IMR-90 (cell line): ENCODE data around the gene PEX5. TPM values are rescaled to one million over a fixed set of nuclear protein-coding genes. Genes with fewer than 3 reads are reported as not detected.

Experiments
- ATAC-seq: fragments of 200-7000 bp; cut with Tn5 transposase; 2 replicates; pipeline ENCODE4 v1.9.1; 2020; ENCODE audit warnings: low read depth, mild to moderate bottlenecking, moderate library complexity
- BruUV-seq: library from RNA; stranded (reverse); fragments of 400-500 nt; replicated peaks from 2 replicates; lab custom pipeline; 2021; lab: Mats Ljungman, UMichigan
- CTCF ChIA-PET: fragments of 300-600 bp; formaldehyde crosslinking; extraction: SDS; loops from one replicate; lab custom pipeline; 2021; ENCODE audit warnings: antibody characterized with exemption; lab: Yijun Ruan, JAX
- POLR2A ChIA-PET: fragments of 300-600 bp; sonication (Branson Sonifier 250); formaldehyde crosslinking; loops from one replicate; lab custom pipeline; 2022; ENCODE audit warnings: antibody characterized with exemption; ENCODE audit not compliant: unreplicated experiment; lab: Charles Lee
- DNase-seq: peaks from one replicate; pipeline ENCODE4 v3.0.0; 2013
- H2AFZ ChIP-seq: replicated peaks from 2 replicates; pipeline ENCODE3; 2013; ENCODE audit warnings: low read length, mild to moderate bottlenecking; ENCODE audit not compliant: poor library complexity
- H2AK5ac ChIP-seq: 2 replicates; pipeline ENCODE4 v1.6.1; 2013; ENCODE audit warnings: low read depth, low read length, inconsistent platforms
- H2AK9ac ChIP-seq: replicated peaks from 2 replicates; pipeline ENCODE3; 2013; ENCODE audit warnings: mild to moderate bottlenecking, low read depth, low read length, moderate library complexity; ENCODE audit not compliant: poor library complexity
- H2BK120ac ChIP-seq: 2 replicates; pipeline ENCODE4 v1.6.1; 2013; ENCODE audit warnings: low read depth, low read length, inconsistent platforms
- H2BK15ac ChIP-seq: 3 replicates; pipeline ENCODE4 v1.6.1; 2013; ENCODE audit warnings: low read depth, low read length, inconsistent platforms
- H2BK20ac ChIP-seq: 2 replicates; pipeline ENCODE4 v1.6.1; 2013; ENCODE audit warnings: low read depth, mild to moderate bottlenecking, inconsistent platforms, low read length, moderate library complexity
- H2BK5ac ChIP-seq: 2 replicates; pipeline ENCODE4 v1.6.1; 2013; ENCODE audit warnings: mild to moderate bottlenecking, low read depth, low read length, inconsistent platforms; ENCODE audit not compliant: poor library complexity, severe bottlenecking
- H3K14ac ChIP-seq: replicated peaks from 2 replicates; pipeline ENCODE4 v1.6.1; 2013; ENCODE audit warnings: low read depth, low read length, inconsistent platforms
- H3K18ac ChIP-seq: 2 replicates; pipeline ENCODE4 v1.6.1; 2013; ENCODE audit warnings: low read depth, low read length, control low read depth
- H3K23ac ChIP-seq: 2 replicates; pipeline ENCODE4 v1.6.1; 2013; ENCODE audit warnings: low read depth, low read length, inconsistent platforms
- H3K27ac ChIP-seq: 2 replicates; pipeline ENCODE4 v1.5.1; 2013; ENCODE audit warnings: mild to moderate bottlenecking, control low read depth, low read length; ENCODE audit not compliant: insufficient read depth
- H3K27me3 ChIP-seq: 2 replicates; pipeline ENCODE4 v1.6.1; 2013; ENCODE audit warnings: low read length; ENCODE audit not compliant: control insufficient read depth, insufficient read depth
- H3K36me3 ChIP-seq: 2 replicates; pipeline ENCODE4 v1.6.1; 2013; ENCODE audit warnings: low read length, mixed read lengths; ENCODE audit not compliant: control insufficient read depth, insufficient read depth
- H3K4ac ChIP-seq: 2 replicates; pipeline ENCODE4 v1.6.1; 2013; ENCODE audit warnings: low read depth, low read length, inconsistent platforms
- H3K4me1 ChIP-seq: 2 replicates; pipeline ENCODE4 v1.6.1; 2013; ENCODE audit warnings: low read length, mixed read lengths; ENCODE audit not compliant: control insufficient read depth, insufficient read depth
- H3K4me2 ChIP-seq: 2 replicates; pipeline ENCODE4 v1.6.1; 2013; ENCODE audit warnings: low read depth, mild to moderate bottlenecking, control low read depth, low read length, moderate library complexity
- H3K4me3 ChIP-seq: 2 replicates; pipeline ENCODE4 v1.5.1; 2013; ENCODE audit warnings: low read depth, mild to moderate bottlenecking, control low read depth, low read length, moderate library complexity; ENCODE audit not compliant: insufficient read depth
- H3K56ac ChIP-seq: 2 replicates; pipeline ENCODE4 v1.6.1; 2013; ENCODE audit warnings: low read length, inconsistent platforms; ENCODE audit not compliant: insufficient read depth; ENCODE audit errors: extremely low read depth
- H3K79me1 ChIP-seq, 2 experiments: 2 replicates each; pipeline ENCODE4 v1.6.1; 2013; ENCODE audit warnings: low read length in 2 of 2, inconsistent platforms in 1 of 2, low read depth in 1 of 2
- H3K9ac ChIP-seq: 2 replicates; pipeline ENCODE4 v1.6.1; 2013; ENCODE audit warnings: low read depth, low read length, control low read depth
- H3K9me1 ChIP-seq: 2 replicates; pipeline ENCODE4 v1.6.1; 2013; ENCODE audit warnings: low read length, inconsistent platforms; ENCODE audit not compliant: insufficient read depth
- H3K9me3 ChIP-seq: 2 replicates; pipeline ENCODE4 v1.6.1; 2013; ENCODE audit warnings: low read length; ENCODE audit not compliant: control insufficient read depth, insufficient read depth
- H4K20me1 ChIP-seq: 2 replicates; pipeline ENCODE4 v1.6.1; 2013; ENCODE audit warnings: low read length, inconsistent platforms; ENCODE audit not compliant: insufficient read depth
- H4K5ac ChIP-seq: 2 replicates; pipeline ENCODE4 v1.6.1; 2013; ENCODE audit warnings: mild to moderate bottlenecking, low read depth, low read length, control low read depth
- H4K8ac ChIP-seq, 2 experiments: 2 replicates each; pipeline ENCODE4 v1.6.1; 2013; ENCODE audit warnings: low read depth in 2 of 2, low read length in 2 of 2, control low read depth in 1 of 2, inconsistent platforms in 1 of 2
- H4K91ac ChIP-seq: 2 replicates; pipeline ENCODE4 v1.6.1; 2013; ENCODE audit warnings: low read depth, low read length, inconsistent platforms; ENCODE audit not compliant: insufficient read depth
- CEBPB ChIP-seq: IDR thresholded peaks from 2 replicates; pipeline ENCODE4 v1.6.1; 2012; ENCODE audit warnings: low read depth, low read length, improper control_type of control experiment
- CHD1 ChIP-seq: IDR thresholded peaks from 2 replicates; pipeline ENCODE4 v1.6.1; 2012; ENCODE audit warnings: low read depth, low read length, improper control_type of control experiment
- FOS ChIP-seq: fragments of 150-350 bp; IDR thresholded peaks from 2 replicates; pipeline ENCODE4 v1.6.1; 2016; ENCODE audit warnings: low read depth, low read length
- MAFK ChIP-seq: IDR thresholded peaks from 2 replicates; pipeline ENCODE4 v1.6.1; 2012; ENCODE audit warnings: low read depth, low read length, improper control_type of control experiment
- MAZ ChIP-seq: IDR thresholded peaks from 2 replicates; pipeline ENCODE4 v1.6.1; 2012; ENCODE audit warnings: low read depth, mild to moderate bottlenecking, low read length, improper control_type of control experiment, moderate library complexity, borderline replicate concordance
- MXI1 ChIP-seq: IDR thresholded peaks from 2 replicates; pipeline ENCODE4 v1.6.1; 2012; ENCODE audit warnings: low read depth, mild to moderate bottlenecking, low read length, moderate library complexity, borderline replicate concordance
- NFE2L2 ChIP-seq: fragments of 150-350 bp; IDR thresholded peaks from 2 replicates; pipeline ENCODE4 v1.6.1; 2016; ENCODE audit warnings: low read depth, mild to moderate bottlenecking, low read length
- POLR2A ChIP-seq: IDR thresholded peaks from 2 replicates; pipeline ENCODE4 v1.6.1; 2012; ENCODE audit warnings: mild to moderate bottlenecking, low read depth, low read length
- RCOR1 ChIP-seq: IDR thresholded peaks from 2 replicates; pipeline ENCODE4 v1.6.1; 2012; ENCODE audit warnings: mild to moderate bottlenecking, low read length, improper control_type of control experiment; ENCODE audit not compliant: insufficient replicate concordance
- RFX5 ChIP-seq: IDR thresholded peaks from 2 replicates; pipeline ENCODE4 v1.8.0; 2012; ENCODE audit warnings: low read depth, mild to moderate bottlenecking, low read length, moderate library complexity
- SMC3 ChIP-seq: fragments of 150-350 bp; IDR thresholded peaks from 2 replicates; pipeline ENCODE4 v1.6.1; 2016; ENCODE audit warnings: low read depth, mild to moderate bottlenecking, antibody characterized with exemption, low read length, moderate library complexity
- WGBS, 2 experiments: methylation state at CpG; one replicate each; pipeline versions ENCODE4 v1.1.5 to v1.1.7; 2013; ENCODE audit warnings: missing lambda C conversion rate in 2 of 2; ENCODE audit not compliant: insufficient read length in 1 of 2; ENCODE audit errors: extremely low coverage in 2 of 2; 5-methylcytosine and 5-hydroxymethylcytosine counted together
- dilution Hi-C: fragments of 300-500 bp; cut with HindIII; formaldehyde crosslinking; loops from one replicate; pipeline ENCODE4 v1.14.3; 2018; ENCODE audit warnings: low sequenced_read_pairs; ENCODE audit not compliant: unreplicated experiment
- in situ Hi-C: fragments of 300-500 bp; cut with MboI; formaldehyde crosslinking; loops from 3 replicates; pipeline ENCODE4 v1.14.3; 2019; ENCODE audit warnings: low sequenced_read_pairs, inconsistent platforms, mixed read lengths
- intact Hi-C: fragments of 100-400 bp; cut with micrococcal nuclease; formaldehyde crosslinking; loops from 2 replicates; pipeline ENCODE4 v1.10.0; 2022
- polyA plus RNA-seq, 3 experiments: library from polyadenylated mRNA; depleted of rRNA; stranded (reverse); fragments of >200 nt; gene quantifications; 2 replicates each; pipeline ENCODE4 v1.2.3, GENCODE V29; 2012; ENCODE audit warnings: low replicate concordance in 1 of 3
- total RNA-seq: library from RNA; depleted of rRNA; stranded (reverse); fragments of >200 nt; gene quantifications from 2 replicates; pipeline ENCODE4 v1.2.3, GENCODE V29; 2012
- TF ChIP-seq, protein P1 (sequence below): fragments of 150-350 bp; IDR thresholded peaks from 2 replicates; pipeline ENCODE4 v1.6.1; 2017; ENCODE audit warnings: mild to moderate bottlenecking, antibody characterized with exemption, low read length, low read depth
- TF ChIP-seq, protein P2 (sequence below): fragments of 150-350 bp; IDR thresholded peaks from 2 replicates; pipeline ENCODE4 v1.6.1; 2016; ENCODE audit warnings: low read depth, mild to moderate bottlenecking, low read length, moderate library complexity, borderline replicate concordance

The PEX5 gene
- total and polyA plus RNA-seq, 2 of the 4 experiments (the other 2 are of a cell fraction), result 14.4 to 18.3 TPM

DNA sequence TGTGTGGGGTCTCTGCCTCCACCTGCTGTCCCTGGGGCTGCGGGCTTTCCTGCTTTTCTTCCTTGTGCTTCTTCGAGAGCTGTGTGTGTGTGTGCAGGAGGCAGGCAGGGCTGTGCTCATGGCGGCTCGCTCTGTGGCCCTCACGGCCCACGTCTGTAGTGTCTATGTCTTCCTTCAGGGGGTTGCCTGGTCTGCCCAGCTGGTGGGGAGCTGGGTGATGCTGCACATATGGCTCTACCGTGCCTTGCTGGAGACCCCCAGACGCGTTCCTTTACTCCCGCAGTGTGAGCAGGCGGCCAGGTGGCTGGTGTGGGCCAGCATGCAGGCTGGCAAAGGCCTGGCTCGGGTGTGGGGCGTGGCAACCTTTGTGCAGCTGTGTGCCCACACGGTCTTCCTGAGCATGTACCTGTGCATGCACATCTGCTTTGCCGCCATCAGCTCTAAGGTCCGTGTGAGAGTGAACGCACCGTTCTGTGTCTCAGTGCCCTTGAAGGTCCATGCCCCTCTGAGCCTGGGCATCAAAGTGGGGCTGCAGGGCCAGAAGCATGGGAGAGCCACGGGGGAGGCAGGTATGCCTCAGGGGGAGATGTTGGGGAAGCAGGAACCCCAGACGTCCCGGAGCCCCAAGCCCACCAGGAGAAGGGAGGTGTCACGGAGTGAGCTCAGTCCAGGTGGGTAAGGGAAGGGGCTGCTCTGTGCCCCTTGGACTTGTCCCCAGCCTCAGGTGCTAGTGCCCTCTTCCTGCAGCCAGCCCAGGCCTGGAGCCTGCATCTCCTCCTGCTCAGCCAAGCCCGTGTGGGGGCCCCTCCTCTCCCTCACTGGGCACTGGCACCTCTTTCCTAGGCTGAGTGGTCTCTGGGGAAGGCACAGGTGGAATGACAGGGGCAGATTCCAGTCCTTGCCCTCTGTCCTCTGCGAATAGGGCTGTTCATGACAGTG is 33.0 kb upstream of the PEX5 start:
- no peak overlapping the region for H4K8ac ChIP-seq
- no peaks in the 10 kb centered on the region for H3K4me1 ChIP-seq
- no peaks in the 10 kb centered on the region for H3K79me1 ChIP-seq
- peaks cover 18% of the 10 kb centered on the region for H3K36me3 ChIP-seq
- H3K18ac ChIP-seq, result no peak overlapping the region
- no TSS peak for BruUV-seq
- dilution Hi-C loops, result no loop called here
- H3K9me3 ChIP-seq, result no peaks in the 10 kb centered on the region
- in situ Hi-C loops, result no loop called here
- no peaks in the 10 kb centered on the region for H3K9me1 ChIP-seq
- H4K5ac ChIP-seq, result no peak overlapping the region
- H3K14ac ChIP-seq, result no peak overlapping the region
- no peaks in the 10 kb centered on the region; the same call in 1 of the 2 replicates for H3K27me3 ChIP-seq
- H2AK9ac ChIP-seq, result no peak overlapping the region
- no peak overlapping the region for H2AK5ac ChIP-seq
- no peak overlapping the region for H2BK15ac ChIP-seq
- WGBS, 2 experiments, result 93% methylated on average over 10 of the region's 24 CpGs; no CpG with 5 or more reads in 1 of the 2 experiments
- H3K4me3 ChIP-seq, result no peak overlapping the region
- no peak overlapping the region for H2BK20ac ChIP-seq
- DNase-seq (no peak), ATAC-seq (no peak)
- ChIA-PET CTCF (no interaction called here), POLR2A (no interaction called here)
- no peak overlapping the region for H2BK5ac ChIP-seq
- no peak overlapping the region for H3K9ac ChIP-seq
- intact Hi-C loops, result no loop called here
- H4K91ac ChIP-seq, result no peak overlapping the region
- H3K4me2 ChIP-seq, result no peak overlapping the region
- no peak overlapping the region for H3K4ac ChIP-seq
- H3K23ac ChIP-seq, result no peak overlapping the region
- H3K27ac ChIP-seq, result no peak overlapping the region
- TF ChIP-seq MXI1 (no peak), POLR2A (no peak), CHD1 (no peak), NFE2L2 (no peak), FOS (no peak), CEBPB (no peak), RCOR1 (no peak), RFX5 (no peak), MAZ (no peak), MAFK (no peak), SMC3 (no peak)
- TF ChIP-seq, protein P1, sequence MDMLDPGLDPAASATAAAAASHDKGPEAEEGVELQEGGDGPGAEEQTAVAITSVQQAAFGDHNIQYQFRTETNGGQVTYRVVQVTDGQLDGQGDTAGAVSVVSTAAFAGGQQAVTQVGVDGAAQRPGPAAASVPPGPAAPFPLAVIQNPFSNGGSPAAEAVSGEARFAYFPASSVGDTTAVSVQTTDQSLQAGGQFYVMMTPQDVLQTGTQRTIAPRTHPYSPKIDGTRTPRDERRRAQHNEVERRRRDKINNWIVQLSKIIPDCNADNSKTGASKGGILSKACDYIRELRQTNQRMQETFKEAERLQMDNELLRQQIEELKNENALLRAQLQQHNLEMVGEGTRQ, result no peak
- TF ChIP-seq, protein P2, sequence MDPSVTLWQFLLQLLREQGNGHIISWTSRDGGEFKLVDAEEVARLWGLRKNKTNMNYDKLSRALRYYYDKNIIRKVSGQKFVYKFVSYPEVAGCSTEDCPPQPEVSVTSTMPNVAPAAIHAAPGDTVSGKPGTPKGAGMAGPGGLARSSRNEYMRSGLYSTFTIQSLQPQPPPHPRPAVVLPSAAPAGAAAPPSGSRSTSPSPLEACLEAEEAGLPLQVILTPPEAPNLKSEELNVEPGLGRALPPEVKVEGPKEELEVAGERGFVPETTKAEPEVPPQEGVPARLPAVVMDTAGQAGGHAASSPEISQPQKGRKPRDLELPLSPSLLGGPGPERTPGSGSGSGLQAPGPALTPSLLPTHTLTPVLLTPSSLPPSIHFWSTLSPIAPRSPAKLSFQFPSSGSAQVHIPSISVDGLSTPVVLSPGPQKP, result no peak
- H4K20me1 ChIP-seq, result no peaks in the 10 kb centered on the region; the same call in 1 of the 2 replicates
- H2AFZ ChIP-seq, result no peak overlapping the region
- no peak overlapping the region for H2BK120ac ChIP-seq
- H3K56ac ChIP-seq, result no peak overlapping the region
